C1 segment of cervical spinal cord (tissue), 14 donors: ENCODE measurements around the gene ATP6V0D1.
A peak's percentile ranks its signal among the peaks of the same experiment; 100 is the strongest.
"Not testable (repeated sequence)": the region's sequence is repeated elsewhere in the genome, so short reads cannot be mapped to it uniquely, and the experiment has no call there.

Source experiments
- DNase-seq, 14 donors: peaks; one replicate each; lab custom pipeline; 2025; lab: John Stamatoyannopoulos, UW

The ATP6V0D1 gene

GRCh38 chr16:67429799-67430503 is 51.0 kb downstream of the ATP6V0D1 start:
- no peak for DNase-seq

GRCh38 chr16:67429053-67429798 is 51.7 kb downstream of the ATP6V0D1 start:
- no peak for DNase-seq

GRCh38 chr16:67428146-67428731 is 52.7 kb downstream of the ATP6V0D1 start:
- DNase-seq: peak in 8 of 14 donors; percentile 19 to 65 (median 27)

DNA sequence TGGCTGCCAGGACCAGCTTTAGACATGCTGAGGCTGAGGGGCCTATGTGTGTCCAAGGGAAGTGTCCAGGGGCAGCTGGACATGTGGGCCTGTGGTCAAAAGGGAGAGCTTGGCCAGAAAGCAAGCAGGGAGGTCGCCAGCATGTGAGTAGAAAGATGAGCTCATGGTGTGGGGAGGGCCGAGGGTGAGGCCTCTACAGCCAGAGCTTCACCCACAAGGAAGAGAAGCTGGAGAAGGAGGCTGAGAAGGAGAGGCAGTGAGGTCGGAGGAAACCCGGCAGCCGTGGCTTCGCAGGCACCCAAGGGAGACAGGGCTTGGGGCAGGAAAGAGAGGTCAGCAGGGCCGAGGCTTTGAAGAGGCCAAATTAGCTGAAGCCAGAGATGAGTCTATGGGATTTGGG is 54.0 kb downstream of the ATP6V0D1 start:
- no peak for DNase-seq

- DNase-seq: no peak
Observed at GRCh38 chr16:67426022-67426421, 54.9 kb downstream of the ATP6V0D1 start.

DNA sequence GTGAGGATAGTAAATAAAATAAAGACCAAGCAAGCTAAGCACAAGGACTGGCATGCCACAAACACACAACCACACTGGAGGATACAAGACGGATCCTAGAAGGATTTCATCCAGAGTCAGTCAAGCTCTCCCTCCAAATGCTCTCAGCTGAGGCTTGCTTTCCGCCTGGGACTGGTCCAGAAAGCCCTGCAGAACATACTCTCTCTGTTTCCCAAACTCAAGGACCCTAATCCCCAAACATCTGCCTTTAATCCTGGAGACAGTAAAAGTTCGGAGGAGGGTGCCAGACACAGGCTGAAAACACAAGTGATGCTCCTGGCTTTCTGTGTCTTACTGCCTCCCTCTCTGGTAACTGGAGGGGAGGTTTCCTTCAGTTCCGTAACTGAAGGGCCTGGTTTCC is 55.4 kb downstream of the ATP6V0D1 start:
- DNase-seq: no peak

DNA sequence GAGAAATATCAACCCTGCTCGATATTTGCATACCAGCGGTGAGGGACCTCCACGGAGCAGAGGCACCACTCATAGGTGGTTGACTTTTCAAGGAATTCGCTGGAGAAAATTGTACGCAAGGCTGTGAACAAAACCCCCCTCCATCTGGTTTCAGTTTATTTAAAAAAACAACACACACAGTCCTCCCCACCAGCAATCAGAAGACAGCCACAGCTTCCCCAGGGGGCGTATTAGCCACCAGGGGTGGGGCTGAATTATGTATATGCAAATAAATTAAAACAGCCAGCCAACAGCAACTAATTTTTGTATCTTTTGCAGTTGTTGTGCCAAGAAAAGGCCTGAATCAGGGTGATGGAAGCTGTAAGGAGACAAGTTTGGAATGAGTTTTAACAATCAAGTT is 55.9 kb downstream of the ATP6V0D1 start:
- no peak for DNase-seq

DNA sequence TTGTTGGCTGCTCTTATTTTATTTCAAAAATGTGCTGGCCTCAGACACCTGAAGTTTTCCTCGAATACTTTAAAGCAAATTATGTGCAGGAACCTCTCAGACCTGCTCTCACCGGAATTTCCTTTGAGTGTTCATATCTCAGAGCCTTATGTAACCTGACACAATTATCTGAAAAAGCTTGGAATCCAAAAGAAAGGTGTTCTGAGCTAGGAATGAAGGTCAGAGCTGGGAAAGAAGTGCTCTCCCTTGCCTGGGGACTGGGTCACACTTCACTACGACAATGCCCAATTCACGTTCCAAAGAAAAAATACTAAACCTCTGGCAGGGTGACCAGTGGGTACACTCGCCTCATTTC is 56.7 kb downstream of the ATP6V0D1 start:
- no peak for DNase-seq

GRCh38 chr16:67423611-67424260 is 57.2 kb downstream of the ATP6V0D1 start:
- DNase-seq: no peak

DNA sequence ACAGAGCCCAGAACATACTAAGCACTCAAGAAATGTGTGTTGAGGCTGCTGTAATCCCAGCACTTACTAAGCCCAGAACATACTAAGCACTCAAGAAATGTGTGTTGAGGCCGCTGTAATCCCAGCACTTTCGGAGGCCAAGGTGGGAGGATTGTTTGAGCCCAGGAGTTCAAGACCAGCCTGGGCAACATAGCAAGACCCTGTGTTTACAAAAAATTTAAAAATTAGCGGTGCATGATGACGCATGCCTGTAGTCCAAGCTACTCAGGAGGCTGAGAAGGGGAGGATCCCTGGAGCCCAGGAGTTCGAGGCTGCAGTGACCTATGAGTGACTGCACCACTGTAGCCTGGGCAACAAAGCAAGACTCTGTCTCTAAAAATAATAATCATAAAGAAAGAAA is 57.9 kb downstream of the ATP6V0D1 start:
- no peak for DNase-seq

DNA sequence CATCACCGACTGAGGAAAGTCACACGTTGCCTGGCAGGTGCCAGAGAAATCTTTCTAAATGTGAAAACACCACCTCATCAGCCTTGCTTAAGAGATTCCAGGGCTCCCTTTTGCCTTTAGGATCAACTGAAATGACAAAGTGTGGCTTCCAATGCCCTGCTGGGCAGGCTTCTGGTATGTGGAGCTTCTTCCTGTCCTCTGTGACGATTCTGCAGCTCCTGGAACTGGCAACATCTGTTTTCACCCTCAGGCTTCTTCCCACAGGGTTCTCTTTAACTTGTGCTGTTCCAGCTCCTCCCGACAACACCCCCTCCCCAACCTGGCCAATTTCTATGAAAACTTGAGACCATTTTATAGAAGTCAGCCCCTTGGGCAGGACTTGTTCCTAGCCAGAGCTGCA is 59.9 kb downstream of the ATP6V0D1 start:
- DNase-seq: no peak

DNA sequence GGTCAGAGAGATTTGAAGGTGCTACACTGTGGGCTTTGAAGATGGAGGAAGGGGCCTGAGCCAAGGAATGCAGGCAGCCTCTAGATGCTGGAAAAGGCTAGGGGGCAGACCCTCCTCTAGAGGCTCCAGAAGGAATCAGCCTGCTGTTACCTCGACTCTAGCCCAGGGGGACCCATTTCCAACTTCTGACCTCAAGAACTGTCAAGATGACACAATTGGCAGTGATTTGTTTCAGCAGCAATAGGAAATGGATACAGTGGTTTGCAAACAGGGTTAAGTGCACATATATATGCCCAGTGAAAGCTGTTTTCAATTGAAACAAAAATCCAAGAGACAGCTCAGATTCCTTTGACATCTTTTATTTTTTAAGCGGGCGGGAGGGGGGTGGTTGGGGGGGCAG is 61.0 kb downstream of the ATP6V0D1 start:
- DNase-seq: no peak

DNA sequence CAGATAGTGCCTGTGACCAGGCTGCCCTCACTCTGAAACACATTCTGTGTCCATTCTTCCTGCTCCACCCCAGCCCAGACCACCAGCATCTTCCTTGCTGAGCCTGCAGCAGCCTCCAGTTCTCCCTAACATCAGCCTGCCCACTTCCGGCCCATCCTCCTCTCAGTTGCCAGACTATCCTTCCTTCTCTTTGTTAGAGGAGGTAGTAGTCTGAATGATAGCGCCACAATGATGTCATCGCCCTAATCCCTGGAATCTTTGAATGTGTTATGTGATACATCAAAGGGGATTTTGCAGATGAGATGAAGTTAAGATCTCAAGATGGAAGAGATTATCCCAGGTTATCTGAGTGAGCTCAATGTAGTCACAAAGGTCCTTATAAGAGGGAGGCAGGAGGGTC is 61.5 kb downstream of the ATP6V0D1 start:
- no peak for DNase-seq

DNA sequence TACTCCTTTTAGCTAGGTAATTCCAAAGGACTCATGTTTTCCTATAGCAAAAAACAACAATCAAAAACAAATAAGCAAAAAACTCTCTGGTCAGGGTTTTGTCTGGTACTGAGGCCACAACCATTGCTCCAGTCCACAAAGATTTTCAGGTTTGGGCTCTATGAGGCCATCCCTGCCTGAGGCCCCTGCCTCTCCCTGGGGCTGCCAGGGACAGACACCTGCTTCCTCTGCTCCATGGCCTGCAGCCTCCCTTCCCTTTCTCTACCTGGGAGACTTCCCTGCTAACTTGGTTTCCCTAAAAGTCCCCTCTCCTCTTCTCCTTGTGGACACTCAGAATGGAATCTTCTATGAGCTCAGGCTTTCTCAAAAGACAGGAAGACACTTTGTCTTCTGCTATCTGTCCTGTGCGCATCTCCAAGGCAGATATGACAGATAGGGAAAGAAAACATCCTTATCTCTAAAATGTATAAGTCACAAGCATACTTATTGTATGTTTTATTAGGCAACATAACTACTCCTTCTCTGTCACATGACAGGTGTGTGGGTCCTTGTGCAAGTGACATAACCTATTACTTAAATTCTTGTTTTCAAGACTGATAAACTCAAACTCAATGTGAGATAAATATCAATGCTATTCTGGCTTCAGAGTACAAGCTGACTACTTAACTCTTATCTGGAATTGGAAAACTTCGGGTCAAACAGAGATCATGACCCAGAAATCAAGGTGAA is 63.5 kb downstream of the ATP6V0D1 start:
- no peak for DNase-seq

GRCh38 chr16:67415872-67416793 is 64.8 kb downstream of the ATP6V0D1 start, which contains the start of gene ZDHHC1:
Gene ZDHHC1 (minus strand): TSS chr16:67416477. CDS start chr16:67407775, 8,702 bp downstream.
- DNase-seq: peak in 13 of 14 donors; percentile 27 to 82 (median 58)

GRCh38 chr16:67415421-67415820 is 65.5 kb downstream of the ATP6V0D1 start:
- DNase-seq: not testable (repeated sequence)

DNA sequence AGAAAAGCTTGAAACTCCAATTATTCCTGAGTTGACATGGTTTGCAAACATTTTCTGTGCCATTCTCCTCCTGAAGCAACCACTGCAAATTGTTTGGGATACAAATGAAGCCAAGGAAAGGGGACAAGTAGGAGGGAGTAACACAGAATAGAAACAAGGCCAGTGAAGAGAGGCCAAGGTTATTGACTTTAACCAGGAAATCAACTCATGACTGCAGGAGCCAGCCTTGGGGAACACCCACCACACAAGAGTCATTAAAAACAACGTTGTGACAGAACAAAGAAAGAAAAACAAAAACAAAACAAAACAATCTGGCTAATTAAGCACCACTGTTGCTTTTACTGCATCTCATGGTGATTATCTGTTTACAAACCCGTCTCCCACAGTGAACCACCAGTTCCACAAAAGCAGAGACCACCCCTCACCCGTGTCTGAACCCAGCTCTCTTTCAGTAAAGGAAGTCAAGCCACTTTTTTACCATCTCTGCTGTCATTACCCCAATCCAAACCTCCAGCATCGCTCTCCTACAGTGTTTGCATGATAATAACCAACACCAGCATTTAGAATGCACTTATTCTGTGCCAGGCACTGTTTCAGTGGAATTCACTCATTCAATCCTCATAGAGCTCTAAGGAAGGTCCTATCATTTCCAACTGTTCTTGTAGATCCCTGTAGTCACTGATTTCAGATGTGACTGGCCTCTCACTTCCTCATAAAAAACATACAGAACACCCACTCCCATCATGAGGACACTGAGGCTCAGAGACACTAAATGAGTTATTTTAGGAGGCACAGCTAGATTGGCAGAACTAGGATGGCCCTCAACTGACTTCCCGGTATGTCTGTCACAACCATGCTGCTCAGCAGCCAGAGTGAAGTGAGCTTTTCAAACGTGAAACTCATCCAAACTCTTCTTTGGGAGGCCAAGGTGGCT is 66.7 kb downstream of the ATP6V0D1 start:
- DNase-seq: no peak

DNA sequence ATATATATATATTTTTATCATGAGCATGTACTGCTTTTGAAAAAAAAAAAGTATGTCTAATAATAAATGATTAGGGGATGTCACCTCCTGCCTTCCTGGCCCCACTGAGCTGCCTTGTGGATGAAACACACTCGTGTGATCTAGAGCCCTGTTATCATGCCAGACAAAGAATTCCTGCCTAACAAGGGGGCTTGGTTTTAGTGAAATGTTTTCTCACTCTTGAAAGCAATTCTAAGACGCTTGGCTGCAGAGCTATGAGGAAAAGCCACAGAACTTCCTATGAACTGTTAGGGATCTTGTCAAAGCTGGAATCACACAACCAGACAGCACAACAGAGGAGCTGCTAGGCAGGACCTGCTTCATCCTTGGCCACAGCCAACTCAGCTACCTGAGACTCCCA is 68.7 kb downstream of the ATP6V0D1 start:
- no peak for DNase-seq

DNA sequence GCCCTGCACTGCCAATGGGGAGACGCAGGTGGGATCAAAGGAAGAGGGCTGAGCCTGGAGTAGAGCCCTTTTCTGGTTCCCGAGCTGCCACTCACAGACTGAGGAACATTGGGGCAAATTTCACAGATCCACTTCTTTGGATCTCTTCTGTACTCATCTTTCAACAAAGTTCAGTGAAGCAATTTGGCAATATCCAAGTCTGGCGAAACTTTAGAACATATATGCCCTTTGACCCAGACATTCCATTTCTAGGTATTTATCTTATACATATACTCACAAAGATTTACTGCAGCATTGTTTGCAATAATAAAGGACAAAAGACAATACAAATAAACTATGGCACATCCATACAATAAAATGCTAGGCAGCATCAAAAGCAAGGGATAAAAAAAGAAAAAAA is 69.6 kb downstream of the ATP6V0D1 start:
- no peak for DNase-seq
